ENCODE data around the gene EVI5. TPM values are rescaled to one million over a fixed set of nuclear protein-coding genes. Genes with fewer than 3 reads are reported as not detected.

The EVI5 gene
- total RNA-seq, 1 donor from 2014 or later, result 80.4 TPM

DNA sequence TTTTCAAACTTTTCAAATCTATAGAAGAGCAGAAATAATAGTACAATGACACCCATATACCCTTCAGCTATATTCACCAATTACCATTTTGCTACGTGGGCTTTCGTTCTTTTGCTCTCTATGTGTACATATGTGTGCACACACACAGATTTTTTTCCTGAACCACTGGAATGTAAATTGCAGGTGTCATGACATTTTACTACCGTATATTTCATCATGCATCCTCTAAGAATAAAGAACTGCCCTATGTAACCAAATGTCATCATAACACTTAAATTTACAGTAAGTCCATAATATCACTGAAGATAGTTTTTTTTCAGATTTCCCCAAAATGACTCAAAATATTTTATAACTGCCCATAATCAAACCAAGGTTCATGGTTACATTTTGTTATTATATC is 209.8 kb downstream of the EVI5 start:
- H3K4me3 ChIP-seq (ENCODE audit: insufficient read depth, low read depth, low read length), result no peak overlapping the region
- DNase-seq (ENCODE audit: low read depth) (no peak), FAIRE-seq (no peak)
- no peak overlapping the region for H3K27ac ChIP-seq (ENCODE audit: low read depth, low read length)
- no peak for TF ChIP-seq EZH2 (IDR thresholded peaks at IDR 0.05; ENCODE audit: insufficient read depth, low read length)
- TF ChIP-seq, protein P1, sequence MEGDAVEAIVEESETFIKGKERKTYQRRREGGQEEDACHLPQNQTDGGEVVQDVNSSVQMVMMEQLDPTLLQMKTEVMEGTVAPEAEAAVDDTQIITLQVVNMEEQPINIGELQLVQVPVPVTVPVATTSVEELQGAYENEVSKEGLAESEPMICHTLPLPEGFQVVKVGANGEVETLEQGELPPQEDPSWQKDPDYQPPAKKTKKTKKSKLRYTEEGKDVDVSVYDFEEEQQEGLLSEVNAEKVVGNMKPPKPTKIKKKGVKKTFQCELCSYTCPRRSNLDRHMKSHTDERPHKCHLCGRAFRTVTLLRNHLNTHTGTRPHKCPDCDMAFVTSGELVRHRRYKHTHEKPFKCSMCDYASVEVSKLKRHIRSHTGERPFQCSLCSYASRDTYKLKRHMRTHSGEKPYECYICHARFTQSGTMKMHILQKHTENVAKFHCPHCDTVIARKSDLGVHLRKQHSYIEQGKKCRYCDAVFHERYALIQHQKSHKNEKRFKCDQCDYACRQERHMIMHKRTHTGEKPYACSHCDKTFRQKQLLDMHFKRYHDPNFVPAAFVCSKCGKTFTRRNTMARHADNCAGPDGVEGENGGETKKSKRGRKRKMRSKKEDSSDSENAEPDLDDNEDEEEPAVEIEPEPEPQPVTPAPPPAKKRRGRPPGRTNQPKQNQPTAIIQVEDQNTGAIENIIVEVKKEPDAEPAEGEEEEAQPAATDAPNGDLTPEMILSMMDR (IDR thresholded peaks at IDR 0.05; ENCODE audit: insufficient read depth, low read depth, low read length), result no peak
- Mint-ChIP-seq H3K9me3 (ENCODE audit: unreplicated experiment) (no peaks in the 10 kb centered on the region), H3K4me3 (ENCODE audit: unreplicated experiment) (no peak overlapping the region), H3K4me1 (ENCODE audit: low read depth, unreplicated experiment) (peaks cover 3% of the 10 kb centered on the region), H3K27me3 (ENCODE audit: low read depth, unreplicated experiment) (no peaks in the 10 kb centered on the region), H3K27ac (ENCODE audit: unreplicated experiment) (no peak overlapping the region), H3K36me3 (ENCODE audit: low read depth, unreplicated experiment) (peaks cover 2% of the 10 kb centered on the region)
- H3K4me2 ChIP-seq (ENCODE audit: low read length), result no peak overlapping the region
- H3K36me3 ChIP-seq (ENCODE audit: insufficient read depth, low read length), result no peaks in the 10 kb centered on the region
- H4K20me1 ChIP-seq (ENCODE audit: insufficient read depth, low read length), result no peaks in the 10 kb centered on the region
- no peaks in the 10 kb centered on the region for H3K9me3 ChIP-seq (ENCODE audit: insufficient read depth, low read depth, low read length)
- H3K79me2 ChIP-seq (ENCODE audit: insufficient read depth, low read length), result no peaks in the 10 kb centered on the region
- peaks cover 13% of the 10 kb centered on the region for H3K4me1 ChIP-seq (ENCODE audit: insufficient read depth, low read length)
- no peaks in the 10 kb centered on the region for H3K27me3 ChIP-seq (ENCODE audit: insufficient read depth, low read length)
- no peak overlapping the region for H2AFZ ChIP-seq (ENCODE audit: low read depth, low read length)
- H3K9ac ChIP-seq (ENCODE audit: low read length), result no peak overlapping the region

DNA sequence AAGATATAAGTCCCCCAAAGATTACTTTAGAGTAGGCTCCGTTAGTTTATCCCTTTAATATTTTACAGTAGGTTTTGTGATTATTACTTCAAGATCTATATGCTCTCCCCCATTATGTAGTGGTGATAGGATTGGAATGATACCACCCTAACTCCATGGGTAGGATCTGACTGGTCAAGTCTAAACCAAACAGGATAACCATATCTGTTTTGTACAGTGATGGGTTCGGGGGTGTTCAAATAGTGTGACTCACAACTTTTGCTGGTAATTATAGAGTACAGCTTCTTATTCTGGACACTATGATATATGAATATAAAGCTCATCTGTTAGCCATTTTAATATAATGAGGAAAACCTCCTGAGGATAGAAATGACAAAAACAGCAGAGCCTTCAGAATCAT is 212.4 kb downstream of the EVI5 start:
- H3K4me3 ChIP-seq (ENCODE audit: insufficient read depth, low read depth, low read length), result no peak overlapping the region
- H3K9me3 ChIP-seq (ENCODE audit: insufficient read depth, low read depth, low read length), result no peaks in the 10 kb centered on the region
- FAIRE-seq (no peak), DNase-seq (ENCODE audit: low read depth) (no peak)
- Mint-ChIP-seq H3K4me1 (ENCODE audit: low read depth, unreplicated experiment) (peaks cover 2% of the 10 kb centered on the region), H3K27ac (ENCODE audit: unreplicated experiment) (no peak overlapping the region), H3K36me3 (ENCODE audit: low read depth, unreplicated experiment) (peaks cover 4% of the 10 kb centered on the region), H3K9me3 (ENCODE audit: unreplicated experiment) (no peaks in the 10 kb centered on the region), H3K27me3 (ENCODE audit: low read depth, unreplicated experiment) (no peaks in the 10 kb centered on the region), H3K4me3 (ENCODE audit: unreplicated experiment) (no peak overlapping the region)
- no peaks in the 10 kb centered on the region for H3K27me3 ChIP-seq (ENCODE audit: insufficient read depth, low read length)
- H3K4me2 ChIP-seq (ENCODE audit: low read length), result no peak overlapping the region
- no peak overlapping the region for H3K9ac ChIP-seq (ENCODE audit: low read length)
- no peak overlapping the region for H3K27ac ChIP-seq (ENCODE audit: low read depth, low read length)
- peaks cover 8% of the 10 kb centered on the region for H3K4me1 ChIP-seq (ENCODE audit: insufficient read depth, low read length)
- TF ChIP-seq, protein P1 (IDR thresholded peaks at IDR 0.05; ENCODE audit: insufficient read depth, low read depth, low read length), result no peak
- TF ChIP-seq EZH2 (IDR thresholded peaks at IDR 0.05; ENCODE audit: insufficient read depth, low read length), result no peak
- H3K79me2 ChIP-seq (ENCODE audit: insufficient read depth, low read length), result no peaks in the 10 kb centered on the region
- H2AFZ ChIP-seq (ENCODE audit: low read depth, low read length), result no peak overlapping the region
- H3K36me3 ChIP-seq (ENCODE audit: insufficient read depth, low read length), result no peaks in the 10 kb centered on the region
- H4K20me1 ChIP-seq (ENCODE audit: insufficient read depth, low read length), result no peaks in the 10 kb centered on the region

DNA sequence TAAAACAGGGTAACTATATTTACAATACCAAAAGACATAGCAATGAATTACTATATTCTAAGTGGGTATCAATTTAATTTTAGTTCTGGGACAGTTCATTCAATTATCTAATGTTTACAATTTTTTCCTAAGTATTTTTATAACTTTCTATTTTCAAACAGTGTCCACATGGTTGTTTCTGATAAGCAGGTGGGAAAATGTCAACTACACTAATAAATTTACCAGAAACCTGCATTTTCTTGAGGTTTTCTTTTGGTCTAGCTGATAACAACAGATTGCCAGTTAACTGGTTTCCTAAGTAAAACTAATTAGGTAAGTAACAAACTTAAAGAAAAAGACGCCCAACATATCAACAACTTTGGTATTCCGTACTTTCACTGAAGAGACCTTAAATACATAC is 213.3 kb downstream of the EVI5 start:
- no peak for DNase-seq (ENCODE audit: low read depth)
- no peaks in the 10 kb centered on the region for H3K9me3 Mint-ChIP-seq (ENCODE audit: unreplicated experiment)
- H3K36me3 Mint-ChIP-seq (ENCODE audit: low read depth, unreplicated experiment), result peaks cover 5% of the 10 kb centered on the region
- no peaks in the 10 kb centered on the region for H3K27me3 ChIP-seq (ENCODE audit: insufficient read depth, low read length)
- H3K4me1 Mint-ChIP-seq (ENCODE audit: low read depth, unreplicated experiment), result no peaks in the 10 kb centered on the region
- H3K9ac ChIP-seq (ENCODE audit: low read length), result no peak overlapping the region
- no peaks in the 10 kb centered on the region for H4K20me1 ChIP-seq (ENCODE audit: insufficient read depth, low read length)
- H2AFZ ChIP-seq (ENCODE audit: low read depth, low read length), result no peak overlapping the region
- H3K9me3 ChIP-seq (ENCODE audit: insufficient read depth, low read depth, low read length), result no peaks in the 10 kb centered on the region
- TF ChIP-seq EZH2 (IDR thresholded peaks at IDR 0.05; ENCODE audit: insufficient read depth, low read length), result no peak
- TF ChIP-seq, protein P1 (IDR thresholded peaks at IDR 0.05; ENCODE audit: insufficient read depth, low read depth, low read length), result no peak
- no peak overlapping the region for H3K4me2 ChIP-seq (ENCODE audit: low read length)
- no peak overlapping the region for H3K4me3 ChIP-seq (ENCODE audit: insufficient read depth, low read depth, low read length)
- H3K4me1 ChIP-seq (ENCODE audit: insufficient read depth, low read length), result no peaks in the 10 kb centered on the region
- no peak for FAIRE-seq
- H3K36me3 ChIP-seq (ENCODE audit: insufficient read depth, low read length), result no peaks in the 10 kb centered on the region
- H3K4me3 Mint-ChIP-seq (ENCODE audit: unreplicated experiment), result no peak overlapping the region
- no peak overlapping the region for H3K27ac ChIP-seq (ENCODE audit: low read depth, low read length)
- no peaks in the 10 kb centered on the region for H3K27me3 Mint-ChIP-seq (ENCODE audit: low read depth, unreplicated experiment)
- no peaks in the 10 kb centered on the region for H3K79me2 ChIP-seq (ENCODE audit: insufficient read depth, low read length)
- H3K27ac Mint-ChIP-seq (ENCODE audit: unreplicated experiment), result no peak overlapping the region
